Measurements from ENCODE around the gene R3HDM1. TPM values are rescaled to one million over a fixed set of nuclear protein-coding genes. Genes with fewer than 3 reads are reported as not detected.

Gene R3HDM1
- total RNA-seq, 1 donor, result 13.6 TPM

- peak; percentile 65 for DNase-seq (ENCODE audit: low read depth)
Measured at GRCh38 chr2:135742325-135742757, 211.1 kb downstream of the R3HDM1 start.

GRCh38 chr2:135743860-135744259, 212.6 kb downstream of the R3HDM1 start:
- H3K4me3 ChIP-seq (ENCODE audit: low read depth, low read length), result peak overlapping the region; percentile 29
- DNase-seq (ENCODE audit: low read depth), result peak; percentile 13
- TF ChIP-seq CTCF (IDR thresholded peaks at IDR 0.05; ENCODE audit: insufficient read depth, low read length), result no peak

More at GRCh38 chr2:135742325-135742757, 211.1 kb downstream of the R3HDM1 start:
- TF ChIP-seq CTCF (IDR thresholded peaks at IDR 0.05; ENCODE audit: insufficient read depth, low read length), result no peak
- peak overlapping the region; percentile 84 for H3K4me3 ChIP-seq (ENCODE audit: low read depth, low read length)

DNA sequence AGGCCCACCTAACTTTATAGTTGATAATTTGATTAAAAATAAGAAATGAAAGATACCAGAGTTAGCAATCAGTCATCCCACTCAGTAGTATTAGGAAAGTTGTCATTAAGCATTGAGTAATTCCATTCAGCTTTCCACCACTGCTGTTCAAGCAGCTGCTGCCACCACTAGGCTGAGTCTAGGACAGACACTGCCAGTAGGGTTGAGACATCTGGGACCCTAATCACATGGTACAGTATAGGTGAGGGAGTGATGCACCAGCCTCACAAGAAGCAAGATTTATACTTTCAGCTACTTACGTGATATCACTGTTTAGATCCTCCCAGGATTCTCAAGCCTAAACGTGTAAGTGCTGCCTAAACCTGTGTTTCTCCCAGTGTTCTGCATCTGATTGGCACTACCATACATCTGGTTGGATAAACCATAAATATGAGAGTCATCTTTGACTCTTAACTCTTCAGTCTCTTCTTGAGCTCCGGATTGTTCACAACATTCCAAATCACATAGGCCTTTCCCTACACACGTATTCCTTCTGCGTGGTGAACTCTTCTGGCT, 213.6 kb downstream of the R3HDM1 start:
- H3K4me3 ChIP-seq (ENCODE audit: low read depth, low read length), result no peak overlapping the region
- no peak for TF ChIP-seq CTCF (IDR thresholded peaks at IDR 0.05; ENCODE audit: insufficient read depth, low read length)
- DNase-seq (ENCODE audit: low read depth), result no peak

- H3K4me3 ChIP-seq (ENCODE audit: low read depth, low read length), result no peak overlapping the region
- peak; percentile 51 for DNase-seq (ENCODE audit: low read depth)
- TF ChIP-seq CTCF (IDR thresholded peaks at IDR 0.05; ENCODE audit: insufficient read depth, low read length), result no peak
Measured at GRCh38 chr2:135745545-135745944, 214.3 kb downstream of the R3HDM1 start.

DNA sequence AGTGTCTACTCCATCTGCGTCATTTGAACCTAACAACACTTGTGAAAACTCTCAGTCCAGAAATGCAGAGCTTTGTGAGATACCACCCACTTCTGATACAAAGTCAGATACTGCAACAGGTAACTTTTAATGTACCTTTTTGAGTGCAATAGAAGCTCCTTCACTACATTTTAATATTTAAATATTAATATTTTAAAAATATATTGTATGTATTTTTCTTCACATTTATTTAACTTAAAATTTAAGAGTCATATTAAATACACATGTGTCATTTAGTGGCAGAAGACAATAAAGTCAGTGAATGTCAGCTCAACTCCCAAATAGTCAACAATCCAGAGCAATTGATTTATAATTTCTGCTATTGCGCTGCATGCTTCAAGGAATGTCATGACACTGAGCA, 224.3 kb downstream of the R3HDM1 start:
- H3K4me3 ChIP-seq (ENCODE audit: low read depth, low read length), result no peak overlapping the region
- no peak for TF ChIP-seq CTCF (IDR thresholded peaks at IDR 0.05; ENCODE audit: insufficient read depth, low read length)
- DNase-seq (ENCODE audit: low read depth), result no peak

- no peak for DNase-seq (ENCODE audit: low read depth)
- no peak for TF ChIP-seq CTCF (IDR thresholded peaks at IDR 0.05; ENCODE audit: insufficient read depth, low read length)
- H3K4me3 ChIP-seq (ENCODE audit: low read depth, low read length), result no peak overlapping the region
Measured at GRCh38 chr2:135756692-135757091, 225.4 kb downstream of the R3HDM1 start.

DNA sequence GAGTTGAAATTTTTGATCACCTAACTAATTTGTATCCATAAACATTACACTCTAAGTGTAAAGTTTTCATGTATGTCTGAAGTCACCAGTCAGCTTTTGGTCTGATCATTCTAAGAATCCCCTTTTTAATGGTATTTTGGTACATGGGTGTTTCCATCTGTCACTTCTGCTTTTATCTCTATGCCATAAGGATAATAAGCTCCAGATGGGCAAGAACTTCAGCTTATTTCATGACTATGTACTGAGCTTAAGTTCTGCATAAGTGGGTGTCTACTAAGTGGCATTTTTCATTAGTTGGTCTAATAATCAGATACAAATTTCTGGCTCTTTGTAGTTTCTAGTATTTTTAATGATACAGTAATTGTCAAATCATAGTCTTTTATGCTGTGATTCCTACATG, 230.7 kb downstream of the R3HDM1 start:
- H3K4me3 ChIP-seq (ENCODE audit: low read depth, low read length), result no peak overlapping the region
- DNase-seq (ENCODE audit: low read depth), result peak; percentile 14
- no peak for TF ChIP-seq CTCF (IDR thresholded peaks at IDR 0.05; ENCODE audit: insufficient read depth, low read length)

Data from fibroblast of the aortic adventitia (primary cell).